Aorta (tissue), 5 donors: ENCODE results near the gene TIMP3. TPM values are rescaled to one million over a fixed set of nuclear protein-coding genes. Genes with fewer than 3 reads are reported as not detected.
A peak's percentile ranks its signal among the peaks of the same experiment; 100 is the strongest.

Experiments
- ATAC-seq: fragments of 200-7000 bp; cut with Tn5 transposase; one replicate; pipeline ENCODE4 v1.9.1; 2022; ENCODE audit warnings: moderate library complexity; ENCODE audit not compliant: low FRiP score
- DNase-seq, 2 donors: peaks; one replicate each; pipeline ENCODE4 v3.0.0-alpha.2; 2020
- H3K27ac ChIP-seq, 2 donors: one replicate each; pipeline ENCODE4 v1.5.1; 2013; ENCODE audit warnings: low read length in 2 of 2, mild to moderate bottlenecking in 2 of 2, moderate library complexity in 2 of 2, control low read depth in 1 of 2, inconsistent platforms in 1 of 2, low read depth in 1 of 2
- H3K27me3 ChIP-seq, 2 donors: one replicate each; pipeline ENCODE4 v1.6.1; 2013; ENCODE audit warnings: control low read depth in 1 of 2, low read length in 1 of 2, mild to moderate bottlenecking in 1 of 2, moderate library complexity in 1 of 2; ENCODE audit not compliant: insufficient read depth in 2 of 2, control insufficient read depth in 1 of 2
- H3K36me3 ChIP-seq, 2 donors: one replicate each; pipeline ENCODE4 v1.6.1; 2013; ENCODE audit warnings: control low read depth in 1 of 2, low read length in 1 of 2, mild to moderate bottlenecking in 1 of 2; ENCODE audit not compliant: insufficient read depth in 2 of 2, control insufficient read depth in 1 of 2
- H3K4me1 ChIP-seq, 2 donors: one replicate each; pipeline ENCODE4 v1.6.1; 2013; ENCODE audit warnings: low read length in 2 of 2, control low read depth in 1 of 2, mild to moderate bottlenecking in 1 of 2, moderate library complexity in 1 of 2; ENCODE audit not compliant: insufficient read depth in 2 of 2, control insufficient read depth in 1 of 2
- H3K4me3 ChIP-seq, 2 donors: one replicate each; pipeline ENCODE4 v1.5.1; 2013; ENCODE audit warnings: low read length in 2 of 2, control low read depth in 1 of 2, mild to moderate bottlenecking in 1 of 2
- H3K9me3 ChIP-seq: one replicate; pipeline ENCODE4 v1.6.1; 2013; ENCODE audit warnings: mild to moderate bottlenecking, low read length; ENCODE audit not compliant: control insufficient read depth
- WGBS, 2 donors: extraction: QIAGEN DNeasy Blood & Tissue Kit; methylation state at CpG; one replicate each; pipeline ENCODE4 v1.1.7; 2013; 5-methylcytosine and 5-hydroxymethylcytosine counted together
- intact Hi-C, 2 donors: fragments of 100-400 bp; cut with DNase I; formaldehyde crosslinking; loops; one replicate each; pipeline versions ENCODE4 v1.14.2 to v1.15.0; 2022
- polyA plus RNA-seq, 2 donors: library from polyadenylated mRNA; stranded (reverse); fragments of 200-250 nt; gene quantifications; one replicate each; pipeline ENCODE4 v1.2.3, GENCODE V29; 2013
- total RNA-seq, 2 donors: library from RNA; stranded (reverse); fragmentation: NEBNext Ultra II Directional; extraction: Animal tissue kit (Norgen Biotek cat#: 25700); gene quantifications; one replicate each; pipeline ENCODE4 v1.2.1, GENCODE V29; 2021
- donor health status: healthy with polysubstance abuse.
- donor health status: Bipolar disorder and iron deficiency.
- donor health status: DM: no; HTN: no; CAD: no.
- donor health status: DM: no; HTN: no; CAD: no.
- donor health status: DM: yes; HTN: yes; CAD: no.

The TIMP3 gene
- total and polyA plus RNA-seq, 4 donors, result 34.4 to 410 (median 179) TPM

DNA sequence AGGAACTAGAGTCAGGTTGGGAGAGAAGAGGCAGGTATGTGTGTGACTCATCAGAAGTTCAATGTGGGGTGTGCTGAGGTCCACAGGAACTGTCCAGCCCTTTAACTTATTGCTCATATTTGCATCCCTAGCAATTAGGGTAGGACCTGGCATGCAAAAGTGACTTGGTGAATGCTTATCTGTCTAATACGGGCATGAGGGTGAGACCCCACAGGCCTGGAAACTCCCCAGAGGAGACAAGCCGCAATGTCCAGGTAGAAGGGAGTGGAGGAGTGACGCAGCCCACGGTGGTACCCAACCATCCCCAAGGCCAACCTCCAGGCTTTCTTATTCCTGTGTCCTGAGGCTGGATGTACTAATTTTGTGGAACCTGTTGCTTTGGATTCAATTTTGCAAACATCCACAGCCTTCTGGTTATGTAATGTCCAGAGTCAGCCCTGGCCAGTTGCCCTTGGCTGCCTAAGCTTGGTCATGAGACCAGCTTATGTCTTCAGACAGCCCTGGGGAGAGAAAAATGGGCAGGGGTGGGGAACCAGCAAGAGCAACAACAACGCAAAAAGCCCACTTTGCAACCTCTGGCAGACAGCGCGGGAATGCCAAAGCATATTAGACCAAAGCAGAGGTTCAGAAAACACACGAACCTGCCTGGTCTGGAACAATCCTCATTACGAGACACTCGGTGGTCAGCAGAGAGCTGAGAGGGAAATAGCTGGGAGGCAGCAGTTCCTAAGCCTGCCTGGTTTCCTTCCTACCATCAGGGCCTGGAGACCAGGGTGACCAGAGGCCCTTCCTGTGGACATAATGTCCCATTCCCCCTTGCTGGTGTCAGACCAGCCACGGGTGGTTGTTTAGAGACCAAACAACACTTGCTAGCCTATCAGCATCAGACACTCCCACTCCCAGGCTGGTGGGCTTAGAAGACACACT lies 49.3 kb downstream of the TIMP3 start:
- no peak overlapping the region for H3K4me3 ChIP-seq
- H3K4me1 ChIP-seq, result peaks cover 3 to 11% of the 10 kb centered on the region in 2 donors
- no peaks in the 10 kb centered on the region for H3K9me3 ChIP-seq
- DNase-seq, result peak; percentile 89 to 90
- intact Hi-C loops, result loop anchor here in 1 of 2 donors (5.0 kb wide), 1 partner anchor 49 kb away; the partner anchor contains the start of gene TIMP3
- peak overlapping the region; percentile 68 to 73 for H3K27ac ChIP-seq
- 16% methylated on average over 11 of the region's 11 CpGs for WGBS, 2 donors
- peak; percentile 81 for ATAC-seq
- no peaks in the 10 kb centered on the region for H3K27me3 ChIP-seq
- no peaks in the 10 kb centered on the region for H3K36me3 ChIP-seq

DNA sequence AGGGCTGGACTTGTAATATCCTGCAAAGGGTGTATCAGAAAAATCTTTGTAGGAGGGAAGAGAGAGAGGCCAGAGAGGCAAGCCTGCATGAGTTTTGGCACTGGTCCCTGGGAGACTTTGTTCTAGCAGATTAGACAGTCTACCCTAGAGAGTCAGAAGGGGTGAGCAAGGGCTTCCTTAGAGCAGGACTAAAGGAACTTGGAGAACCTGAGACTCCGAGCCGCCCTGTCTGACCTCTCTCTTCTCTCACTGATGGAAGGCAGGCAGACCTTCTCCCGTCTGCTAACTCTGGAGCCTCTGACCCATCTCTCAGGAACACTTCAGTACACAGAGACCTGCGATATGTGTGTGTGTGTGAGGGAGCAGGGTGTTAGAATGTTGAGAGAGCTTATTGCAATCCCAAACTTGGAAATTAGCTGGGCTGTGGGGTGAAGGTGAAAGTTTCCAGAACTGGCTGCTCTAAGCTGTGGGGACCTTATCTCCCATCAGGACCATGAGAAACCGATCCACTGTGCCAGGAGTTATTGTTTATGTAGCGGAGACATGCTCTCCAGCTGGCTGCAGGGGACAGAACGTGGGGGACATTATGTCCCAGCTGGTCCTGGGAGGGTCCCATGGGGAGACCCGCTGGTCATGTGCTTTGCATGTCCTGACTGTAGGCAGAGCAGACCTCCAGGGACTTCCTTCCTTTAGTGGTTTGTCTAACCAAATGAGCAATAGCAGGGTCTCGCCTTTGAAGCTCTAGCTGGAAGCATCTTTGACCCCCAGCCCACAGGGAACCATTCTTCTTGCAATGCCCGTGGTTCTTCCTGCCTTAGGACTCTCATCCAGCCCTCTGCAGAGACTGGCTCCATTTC lies 51.1 kb downstream of the TIMP3 start:
- Histone ChIP-seq H3K4me3 (no peak overlapping the region), H3K4me1 (peaks cover 3 to 4% of the 10 kb centered on the region in 2 donors), H3K27ac (peak overlapping the region in 1 of 2 donors; percentile 89), H3K27me3 (no peaks in the 10 kb centered on the region), H3K36me3 (peaks cover 0 to 2% of the 10 kb centered on the region in 2 donors), H3K9me3 (no peaks in the 10 kb centered on the region)
- 7 to 10% methylated on average over 10 of the region's 10 CpGs for WGBS, 2 donors
- ATAC-seq (peak; percentile 55), DNase-seq (no peak)
- intact Hi-C loops, result loop anchor here in 1 of 2 donors (5.0 kb wide), 1 partner anchor 50 kb away; the partner anchor contains the start of gene TIMP3

DNA sequence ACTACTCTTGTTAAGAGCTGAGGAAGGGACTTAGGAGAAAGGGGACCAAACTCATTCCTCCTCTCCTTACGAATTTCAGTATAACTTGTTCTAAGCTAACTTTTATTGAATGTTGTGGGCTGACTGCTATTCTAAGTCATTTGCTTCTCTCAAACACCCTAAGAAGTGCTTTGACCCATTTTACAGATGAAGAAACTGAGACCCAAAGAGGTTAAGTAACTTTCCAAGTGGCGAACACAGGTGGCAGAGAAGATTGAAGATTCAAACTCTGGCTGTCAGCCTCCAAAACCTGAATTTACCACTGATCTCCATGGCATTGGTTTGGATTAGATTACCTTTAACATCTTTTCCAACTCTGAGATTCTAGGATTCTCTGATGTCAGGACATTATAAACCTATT lies 52.2 kb downstream of the TIMP3 start:
- WGBS, 2 donors, result 92 to 93% methylated on average over 2 of the region's 2 CpGs
- H3K4me1 ChIP-seq, result peaks cover 3 to 4% of the 10 kb centered on the region in 2 donors
- H3K9me3 ChIP-seq, result no peaks in the 10 kb centered on the region
- H3K27me3 ChIP-seq, result no peaks in the 10 kb centered on the region
- intact Hi-C loops, result loop anchor here in 1 of 2 donors (5.0 kb wide), 1 partner anchor 51 kb away; the partner anchor contains the start of gene TIMP3
- H3K27ac ChIP-seq, result no peak overlapping the region
- H3K36me3 ChIP-seq, result peaks cover 0 to 4% of the 10 kb centered on the region in 2 donors
- no peak for ATAC-seq
- H3K4me3 ChIP-seq, result no peak overlapping the region
- no peak for DNase-seq

DNA sequence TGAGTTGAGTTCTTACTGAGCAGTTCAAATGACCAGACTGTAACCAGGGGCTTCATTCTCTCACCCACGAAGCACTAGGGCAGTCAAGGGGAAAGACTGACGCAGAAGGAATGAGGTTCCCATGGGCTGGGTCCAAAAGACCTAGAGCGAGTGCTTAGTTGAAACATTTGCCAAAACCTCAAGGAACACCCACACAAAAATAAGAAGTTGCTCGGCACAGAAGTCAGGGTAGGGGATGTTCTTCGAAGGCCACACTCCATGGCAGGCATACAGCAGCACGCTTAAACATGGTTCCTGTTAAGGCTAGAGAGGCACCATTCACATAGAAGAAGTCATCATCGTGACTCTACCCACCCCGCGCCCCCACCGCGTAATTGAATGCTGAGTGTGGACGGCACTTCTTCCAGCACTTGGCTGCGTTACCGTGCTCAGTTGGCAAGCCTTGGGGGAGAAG lies 52.9 kb downstream of the TIMP3 start:
- WGBS, 2 donors, result 39 to 59% methylated on average over 14 of the region's 14 CpGs
- no peak for ATAC-seq
- Histone ChIP-seq H3K4me3 (no peak overlapping the region), H3K27me3 (no peaks in the 10 kb centered on the region), H3K4me1 (peaks cover 3 to 4% of the 10 kb centered on the region in 2 donors), H3K36me3 (peaks cover 0 to 4% of the 10 kb centered on the region in 2 donors), H3K9me3 (no peaks in the 10 kb centered on the region), H3K27ac (no peak overlapping the region)
- intact Hi-C loops, result loop anchor here in 1 of 2 donors (5.0 kb wide), 1 partner anchor 52 kb away; the partner anchor contains the start of gene TIMP3
- no peak for DNase-seq

DNA sequence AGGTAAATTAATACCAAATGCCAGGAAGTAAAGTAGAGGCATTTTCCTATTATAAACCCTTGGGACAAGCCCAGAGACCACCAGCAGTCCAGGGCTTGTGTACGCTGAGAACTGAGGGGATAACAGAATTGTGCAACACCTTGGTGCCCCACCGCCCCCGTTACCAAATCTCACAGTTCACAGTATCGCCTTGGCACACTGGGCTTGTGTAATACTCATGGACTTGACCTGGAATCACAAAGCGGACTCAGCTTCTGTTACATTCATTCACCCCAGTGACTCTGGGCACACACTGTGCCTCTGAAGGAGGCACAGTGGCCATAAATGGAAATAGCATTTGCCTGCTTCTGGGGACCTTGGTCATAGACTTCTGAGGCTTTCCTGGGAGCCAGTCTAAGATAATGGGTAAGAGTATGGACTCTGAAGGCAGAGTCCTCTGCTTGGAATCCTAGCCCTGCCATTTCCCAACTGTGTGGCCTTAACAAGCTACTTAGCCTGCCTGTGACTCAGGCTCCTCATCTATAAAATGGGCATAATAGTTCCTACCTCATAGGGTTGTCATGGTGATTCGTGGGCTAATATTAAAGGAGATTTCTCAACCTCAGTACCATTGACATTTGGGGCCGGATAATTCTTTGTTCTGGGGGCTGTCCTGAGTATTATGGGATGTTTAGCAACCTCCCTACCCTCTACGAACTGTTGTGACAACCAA lies 53.7 kb downstream of the TIMP3 start:
- Histone ChIP-seq H3K36me3 (peaks cover 0 to 7% of the 10 kb centered on the region in 2 donors), H3K9me3 (no peaks in the 10 kb centered on the region), H3K4me3 (no peak overlapping the region), H3K27ac (no peak overlapping the region), H3K27me3 (no peaks in the 10 kb centered on the region), H3K4me1 (peaks cover 3 to 4% of the 10 kb centered on the region in 2 donors)
- WGBS, 2 donors, result 95 to 96% methylated on average over 8 of the region's 8 CpGs
- ATAC-seq (no peak), DNase-seq (no peak)
- intact Hi-C loops, result no loop called here

DNA sequence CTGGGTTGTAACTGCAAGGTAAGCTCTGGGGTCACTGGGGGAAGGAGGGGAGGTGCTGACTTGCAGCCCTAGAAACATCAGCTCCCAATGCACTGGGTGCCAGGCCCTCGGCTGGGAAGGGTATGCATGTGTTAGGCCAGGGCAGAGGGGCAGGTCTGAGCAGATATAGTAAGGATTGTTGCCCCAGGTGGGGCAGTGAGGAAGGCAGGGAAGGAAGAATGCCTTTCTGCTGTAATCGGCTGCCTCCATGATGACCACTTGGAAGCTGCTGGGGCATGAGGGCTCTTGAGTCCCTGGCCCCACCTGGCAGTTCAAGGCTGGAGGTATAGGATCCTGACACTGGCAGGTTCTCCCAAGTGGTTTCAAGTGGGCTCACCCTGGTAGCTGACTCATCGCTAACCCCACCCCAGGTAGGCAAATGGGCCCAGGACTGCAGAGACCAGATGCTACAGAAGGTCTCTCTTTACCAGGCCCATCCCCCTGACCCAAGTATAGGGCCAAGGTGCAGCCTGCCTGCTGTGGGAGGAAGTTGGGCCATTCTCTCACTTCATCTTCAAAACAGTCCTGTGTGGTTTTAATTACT lies 56.7 kb downstream of the TIMP3 start:
- WGBS, 2 donors, result 93 to 98% methylated on average over 3 of the region's 3 CpGs
- Histone ChIP-seq H3K9me3 (no peaks in the 10 kb centered on the region), H3K36me3 (peaks cover 0 to 7% of the 10 kb centered on the region in 2 donors), H3K4me3 (no peak overlapping the region), H3K4me1 (no peaks in the 10 kb centered on the region), H3K27ac (no peak overlapping the region), H3K27me3 (no peaks in the 10 kb centered on the region)
- ATAC-seq (no peak), DNase-seq (no peak)
- intact Hi-C loops, result no loop called here

DNA sequence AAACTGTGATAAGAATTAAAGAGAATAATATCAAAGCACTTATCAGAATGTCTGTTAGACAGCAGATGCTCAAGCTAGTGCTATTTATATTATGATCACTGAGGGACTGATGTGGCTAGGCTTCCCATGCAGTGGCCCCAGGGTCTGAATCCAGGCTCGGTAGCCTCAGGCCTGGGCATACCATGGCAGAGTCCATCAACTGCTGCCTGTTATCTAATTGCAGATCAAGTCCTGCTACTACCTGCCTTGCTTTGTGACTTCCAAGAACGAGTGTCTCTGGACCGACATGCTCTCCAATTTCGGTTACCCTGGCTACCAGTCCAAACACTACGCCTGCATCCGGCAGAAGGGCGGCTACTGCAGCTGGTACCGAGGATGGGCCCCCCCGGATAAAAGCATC lies 57.5 kb downstream of the TIMP3 start:
- H3K36me3 ChIP-seq, result peaks cover 0 to 7% of the 10 kb centered on the region in 2 donors
- 89% methylated on average over 9 of the region's 9 CpGs for WGBS, 2 donors
- no peak overlapping the region for H3K27ac ChIP-seq
- no peaks in the 10 kb centered on the region for H3K9me3 ChIP-seq
- no peaks in the 10 kb centered on the region for H3K4me1 ChIP-seq
- no peak for ATAC-seq
- intact Hi-C loops, result no loop called here
- H3K4me3 ChIP-seq, result no peak overlapping the region
- no peak for DNase-seq
- no peaks in the 10 kb centered on the region for H3K27me3 ChIP-seq

DNA sequence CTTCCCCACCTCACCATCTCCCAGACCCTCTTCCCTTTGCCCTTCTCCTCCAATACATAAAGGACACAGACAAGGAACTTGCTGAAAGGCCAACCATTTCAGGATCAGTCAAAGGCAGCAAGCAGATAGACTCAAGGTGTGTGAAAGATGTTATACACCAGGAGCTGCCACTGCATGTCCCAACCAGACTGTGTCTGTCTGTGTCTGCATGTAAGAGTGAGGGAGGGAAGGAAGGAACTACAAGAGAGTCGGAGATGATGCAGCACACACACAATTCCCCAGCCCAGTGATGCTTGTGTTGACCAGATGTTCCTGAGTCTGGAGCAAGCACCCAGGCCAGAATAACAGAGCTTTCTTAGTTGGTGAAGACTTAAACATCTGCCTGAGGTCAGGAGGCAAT lies 58.2 kb downstream of the TIMP3 start:
- Histone ChIP-seq H3K27ac (no peak overlapping the region), H3K36me3 (peaks cover 0 to 7% of the 10 kb centered on the region in 2 donors), H3K4me3 (no peak overlapping the region), H3K9me3 (no peaks in the 10 kb centered on the region), H3K4me1 (no peaks in the 10 kb centered on the region), H3K27me3 (no peaks in the 10 kb centered on the region)
- intact Hi-C loops, result no loop called here
- ATAC-seq (no peak), DNase-seq (no peak)
- 85 to 91% methylated on average over 1 of the region's 1 CpG for WGBS, 2 donors
